Large intestine (tissue), 12 donors: Measurements from ENCODE around the gene SERP2. TPM values are rescaled to one million over a fixed set of nuclear protein-coding genes. Genes with fewer than 3 reads are reported as not detected.
A peak's percentile ranks its signal among the peaks of the same experiment; 100 is the strongest.
"Not testable (repeated sequence)": the region's sequence is repeated elsewhere in the genome, so short reads cannot be mapped to it uniquely, and the experiment has no call there.

Experiments
- DNase-seq, 2 donors: peaks; one replicate each; pipeline versions ENCODE4 v3.0.0 to v3.0.0-alpha.2; 2013
- H3K27ac ChIP-seq: one replicate; pipeline ENCODE4 v1.5.1; 2013; ENCODE audit warnings: low read length
- H3K27me3 ChIP-seq: 2 replicates; pipeline ENCODE4 v1.6.1; 2013; ENCODE audit warnings: low read length; ENCODE audit not compliant: control insufficient read depth, insufficient read depth
- H3K36me3 ChIP-seq: 2 replicates; pipeline ENCODE4 v1.6.1; 2013; ENCODE audit warnings: low read length; ENCODE audit not compliant: control insufficient read depth, insufficient read depth
- H3K4me1 ChIP-seq: one replicate; pipeline ENCODE4 v1.6.1; 2013; ENCODE audit warnings: low read length; ENCODE audit not compliant: control insufficient read depth, insufficient read depth
- H3K4me3 ChIP-seq: one replicate; pipeline ENCODE4 v1.5.1; 2013; ENCODE audit warnings: low read length
- H3K9me3 ChIP-seq: one replicate; pipeline ENCODE4 v1.6.1; 2013; ENCODE audit warnings: mild to moderate bottlenecking, low read depth, low read length, moderate library complexity; ENCODE audit not compliant: control insufficient read depth
- WGBS: methylation state at CpG from one replicate; pipeline ENCODE4 v1.1.5; 2013; ENCODE audit warnings: low lambda C conversion rate; ENCODE audit not compliant: insufficient coverage; 5-methylcytosine and 5-hydroxymethylcytosine counted together
- long read RNA-seq, 11 donors: transcript quantifications; one replicate each; lab custom pipeline, GENCODE V29; 2026
- polyA plus RNA-seq: library from polyadenylated mRNA; unstranded; fragments of 120-200 nt; gene quantifications from one replicate; pipeline ENCODE4 v1.2.1, GENCODE V29; 2013

The SERP2 gene
- polyA plus RNA-seq, result 7.6 TPM
- long read RNA-seq, donor 1, partial matches to known transcripts, result 0 of 1 reads
- long read RNA-seq, donor 1, other reads (novel, unspliced or antisense), result 0 of 1 reads
- long read RNA-seq, donor 2, partial matches to known transcripts, result 0 of 3 reads
- long read RNA-seq, donor 2, other reads (novel, unspliced or antisense), result 0 of 3 reads
- long read RNA-seq, donor 3, result 0 reads
- long read RNA-seq, donor 4, result 0 reads
- long read RNA-seq, donor 5, partial matches to known transcripts, result 0 of 3 reads
- long read RNA-seq, donor 5, other reads (novel, unspliced or antisense), result 0 of 3 reads
- long read RNA-seq, donor 6, partial matches to known transcripts, result 0 of 6 reads
- long read RNA-seq, donor 6, other reads (novel, unspliced or antisense), result 0 of 6 reads
- long read RNA-seq, donor 7, partial matches to known transcripts, result 0 of 2 reads
- long read RNA-seq, donor 7, other reads (novel, unspliced or antisense), result 0 of 2 reads
- long read RNA-seq, donor 8, partial matches to known transcripts, result 0 of 1 reads
- long read RNA-seq, donor 8, other reads (novel, unspliced or antisense), result 0 of 1 reads
- long read RNA-seq, donor 9, partial matches to known transcripts, result 0 of 3 reads
- long read RNA-seq, donor 9, other reads (novel, unspliced or antisense), result 0 of 3 reads
- long read RNA-seq, donor 10, partial matches to known transcripts, result 0 of 2 reads
- long read RNA-seq, donor 10, other reads (novel, unspliced or antisense), result 0 of 2 reads
- long read RNA-seq, donor 11, partial matches to known transcripts, result 0 of 4 reads
- long read RNA-seq, donor 11, other reads (novel, unspliced or antisense), result 0 of 4 reads

- peaks cover 20% of the 10 kb centered on the region for H3K4me1 ChIP-seq
Measured at GRCh38 chr13:44373601-44374347, at the start of gene SERP2. Gene SERP2, plus strand, starts transcription at chr13:44373824. Its CDS starts 202 bp downstream, at chr13:44374026.

GRCh38 chr13:44326961-44327360, 46.7 kb upstream of the SERP2 start:
- no peaks in the 10 kb centered on the region for H3K9me3 ChIP-seq
- H3K27ac ChIP-seq, result no peak overlapping the region
- H3K27me3 ChIP-seq, result no peaks in the 10 kb centered on the region
- H3K4me3 ChIP-seq, result no peak overlapping the region
- DNase-seq, result no peak
- no peaks in the 10 kb centered on the region for H3K36me3 ChIP-seq
- WGBS, result 100% methylated on average over 1 of the region's 2 CpGs
- H3K4me1 ChIP-seq, result no peaks in the 10 kb centered on the region

More at GRCh38 chr13:44373601-44374347, at the start of gene SERP2:
- peak within 1 kb of the TSS; percentile 47 for H3K4me3 ChIP-seq
- no peaks in the 10 kb centered on the region for H3K36me3 ChIP-seq
- H3K27me3 ChIP-seq, result no peaks in the 10 kb centered on the region
- DNase-seq, result peak in 1 of 2 donors; percentile 60
- no peaks in the 10 kb centered on the region for H3K9me3 ChIP-seq
- no peak within 1 kb of the TSS for H3K27ac ChIP-seq
- no CpG with 5 or more reads among the region's 83 CpGs for WGBS

- H3K4me3 ChIP-seq, H3K36me3 ChIP-seq, DNase-seq, H3K27ac ChIP-seq, H3K9me3 ChIP-seq, H3K4me1 ChIP-seq, H3K27me3 ChIP-seq: not testable (repeated sequence)
Measured at GRCh38 chr13:44329041-44329440, 44.6 kb upstream of the SERP2 start.

GRCh38 chr13:44329909-44330545, 43.6 kb upstream of the SERP2 start:
- WGBS, result no CpG with 5 or more reads among the region's 10 CpGs
- Histone ChIP-seq H3K36me3 (no peaks in the 10 kb centered on the region), H3K4me1 (no peaks in the 10 kb centered on the region), H3K9me3 (no peaks in the 10 kb centered on the region), H3K27ac (no peak overlapping the region), H3K4me3 (no peak overlapping the region), H3K27me3 (no peaks in the 10 kb centered on the region)
- DNase-seq, result no peak

- DNase-seq, result no peak
- WGBS, result no CpG with 5 or more reads among the region's 4 CpGs
- H3K9me3 ChIP-seq, result no peaks in the 10 kb centered on the region
- no peak overlapping the region for H3K4me3 ChIP-seq
- no peaks in the 10 kb centered on the region for H3K4me1 ChIP-seq
- peak overlapping the region; percentile 28 for H3K27ac ChIP-seq
- H3K36me3 ChIP-seq, result no peaks in the 10 kb centered on the region
- H3K27me3 ChIP-seq, result no peaks in the 10 kb centered on the region
Measured at GRCh38 chr13:44331446-44331845, 42.2 kb upstream of the SERP2 start.

- Histone ChIP-seq H3K27ac (peak overlapping the region; percentile 28), H3K27me3 (no peaks in the 10 kb centered on the region), H3K36me3 (no peaks in the 10 kb centered on the region), H3K4me3 (no peak overlapping the region), H3K4me1 (no peaks in the 10 kb centered on the region), H3K9me3 (no peaks in the 10 kb centered on the region)
- WGBS, result no CpG with 5 or more reads among the region's 7 CpGs
- peak; percentile 38 to 45 for DNase-seq
Measured at GRCh38 chr13:44331912-44332851, 41.4 kb upstream of the SERP2 start.

GRCh38 chr13:44333950-44334655, 39.5 kb upstream of the SERP2 start:
- DNase-seq, result no peak
- H3K4me3 ChIP-seq, result no peak overlapping the region
- no peaks in the 10 kb centered on the region for H3K4me1 ChIP-seq
- 40% methylated on average over 1 of the region's 5 CpGs for WGBS
- H3K9me3 ChIP-seq, result no peaks in the 10 kb centered on the region
- no peaks in the 10 kb centered on the region for H3K27me3 ChIP-seq
- H3K27ac ChIP-seq, result no peak overlapping the region
- no peaks in the 10 kb centered on the region for H3K36me3 ChIP-seq

- Histone ChIP-seq H3K4me1 (no peaks in the 10 kb centered on the region), H3K9me3 (no peaks in the 10 kb centered on the region), H3K27me3 (no peaks in the 10 kb centered on the region), H3K27ac (no peak overlapping the region), H3K36me3 (no peaks in the 10 kb centered on the region), H3K4me3 (no peak overlapping the region)
- DNase-seq, result peak in 1 of 2 donors; percentile 50
- WGBS, result 60% methylated on average over 1 of the region's 2 CpGs
Measured at GRCh38 chr13:44334751-44335150, 38.9 kb upstream of the SERP2 start.

GRCh38 chr13:44336934-44337333, 36.7 kb upstream of the SERP2 start:
- H3K4me3 ChIP-seq, result no peak overlapping the region
- H3K36me3 ChIP-seq, result no peaks in the 10 kb centered on the region
- no peaks in the 10 kb centered on the region for H3K27me3 ChIP-seq
- no peaks in the 10 kb centered on the region for H3K4me1 ChIP-seq
- no CpG with 5 or more reads among the region's 4 CpGs for WGBS
- H3K9me3 ChIP-seq, result no peaks in the 10 kb centered on the region
- no peak overlapping the region for H3K27ac ChIP-seq
- no peak for DNase-seq
